Panc1 (cell line): ENCODE data around the gene DOCK1.

Experiments used
- POLR2AphosphoS5 ChIP-seq: IDR thresholded peaks from 2 replicates; pipeline ENCODE4 v1.6.1; 2012; ENCODE audit warnings: mild to moderate bottlenecking, low read depth, low read length, moderate library complexity
- TCF7L2 ChIP-seq: IDR thresholded peaks from 2 replicates; pipeline ENCODE4 v1.6.1; 2011; ENCODE audit warnings: mild to moderate bottlenecking, low read depth, low read length, inconsistent platforms
- TF ChIP-seq, protein P1 (sequence below): fragments of 450-650 bp; IDR thresholded peaks from 2 replicates; pipeline ENCODE4 v1.5.1; 2017; ENCODE audit warnings: mild to moderate bottlenecking

DNA sequence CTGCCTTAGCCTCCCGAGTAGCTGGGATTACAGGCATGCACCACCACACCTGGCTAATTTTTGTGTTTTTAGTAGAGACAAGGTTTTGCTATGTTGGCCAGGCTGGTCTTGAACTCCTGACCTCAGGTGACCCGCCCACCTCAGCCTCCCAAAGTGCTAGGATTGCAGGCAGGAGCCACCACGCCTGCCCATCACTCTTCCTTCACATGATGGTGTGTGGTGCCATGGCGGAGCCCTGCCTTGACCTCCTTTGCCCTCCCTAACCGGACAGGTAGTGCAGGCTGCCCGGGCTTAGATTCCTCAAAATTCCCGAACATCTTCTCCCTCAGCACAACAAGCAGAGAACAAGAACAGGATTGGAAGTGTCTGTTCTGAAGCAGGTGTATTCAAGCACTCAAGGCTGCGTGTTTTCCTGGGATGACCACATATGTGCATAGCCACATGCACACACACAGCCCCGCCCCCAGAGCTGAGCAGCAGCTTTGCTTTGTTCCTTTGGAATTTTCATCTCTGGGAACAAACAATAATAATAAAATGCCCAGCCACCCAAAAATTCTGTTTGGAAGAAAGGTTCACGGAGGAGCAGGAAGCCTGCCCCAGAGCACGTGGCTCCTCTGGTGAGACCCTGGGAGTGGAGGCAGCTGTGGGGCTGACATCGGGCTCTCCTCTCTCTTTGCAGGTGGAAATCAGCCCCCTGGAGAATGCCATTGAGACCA lies 512.6 kb downstream of the DOCK1 start:
- TF ChIP-seq, protein P1, sequence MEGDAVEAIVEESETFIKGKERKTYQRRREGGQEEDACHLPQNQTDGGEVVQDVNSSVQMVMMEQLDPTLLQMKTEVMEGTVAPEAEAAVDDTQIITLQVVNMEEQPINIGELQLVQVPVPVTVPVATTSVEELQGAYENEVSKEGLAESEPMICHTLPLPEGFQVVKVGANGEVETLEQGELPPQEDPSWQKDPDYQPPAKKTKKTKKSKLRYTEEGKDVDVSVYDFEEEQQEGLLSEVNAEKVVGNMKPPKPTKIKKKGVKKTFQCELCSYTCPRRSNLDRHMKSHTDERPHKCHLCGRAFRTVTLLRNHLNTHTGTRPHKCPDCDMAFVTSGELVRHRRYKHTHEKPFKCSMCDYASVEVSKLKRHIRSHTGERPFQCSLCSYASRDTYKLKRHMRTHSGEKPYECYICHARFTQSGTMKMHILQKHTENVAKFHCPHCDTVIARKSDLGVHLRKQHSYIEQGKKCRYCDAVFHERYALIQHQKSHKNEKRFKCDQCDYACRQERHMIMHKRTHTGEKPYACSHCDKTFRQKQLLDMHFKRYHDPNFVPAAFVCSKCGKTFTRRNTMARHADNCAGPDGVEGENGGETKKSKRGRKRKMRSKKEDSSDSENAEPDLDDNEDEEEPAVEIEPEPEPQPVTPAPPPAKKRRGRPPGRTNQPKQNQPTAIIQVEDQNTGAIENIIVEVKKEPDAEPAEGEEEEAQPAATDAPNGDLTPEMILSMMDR = no peak
- TF ChIP-seq POLR2AphosphoS5 (no peak), TCF7L2 (no peak)
